IPS DF 4.7 (cell line): Measurements from ENCODE around the gene NIPSNAP3A.

Source experiments
- DNase-seq: peaks from one replicate; pipeline ENCODE4 v3.0.0-alpha.2; 2013; ENCODE audit warnings: low spot score; ENCODE audit errors: extremely low read depth

The NIPSNAP3A gene

DNA sequence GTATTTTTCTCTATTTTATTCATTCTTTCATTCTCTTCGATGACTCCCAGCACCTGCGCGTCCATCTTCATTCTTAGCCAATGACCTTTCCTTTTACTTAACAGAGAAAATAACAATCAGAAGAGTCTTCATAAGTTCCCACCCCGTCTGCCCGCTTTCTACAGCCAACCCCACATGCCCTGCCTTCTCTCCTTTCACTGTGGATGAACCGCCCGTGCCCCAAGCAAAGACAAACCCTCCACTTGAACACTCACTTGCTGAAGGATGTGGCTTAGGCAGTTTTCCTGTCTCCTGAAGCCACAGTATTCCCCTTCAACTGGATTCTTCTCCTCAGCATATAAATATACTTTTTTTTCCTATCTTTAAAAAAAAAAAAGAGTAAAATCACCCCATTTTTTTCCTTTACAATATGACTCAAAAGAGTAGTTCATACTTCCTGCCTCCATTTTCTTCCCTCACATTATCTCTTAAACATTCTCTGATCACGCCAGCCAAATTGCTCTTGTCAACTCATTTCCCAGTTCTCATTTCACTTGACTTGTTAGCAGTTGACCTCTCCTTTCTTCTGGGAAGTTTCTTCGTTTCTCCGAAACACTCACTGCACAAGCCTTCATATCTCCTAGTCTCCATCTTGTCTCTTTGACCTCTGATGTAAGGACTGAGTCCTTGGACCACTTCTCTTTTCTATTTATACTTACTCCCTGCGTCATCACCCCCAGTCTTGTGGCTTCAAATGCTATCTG is 27.5 kb downstream of the NIPSNAP3A start:
- no peak for DNase-seq

DNA sequence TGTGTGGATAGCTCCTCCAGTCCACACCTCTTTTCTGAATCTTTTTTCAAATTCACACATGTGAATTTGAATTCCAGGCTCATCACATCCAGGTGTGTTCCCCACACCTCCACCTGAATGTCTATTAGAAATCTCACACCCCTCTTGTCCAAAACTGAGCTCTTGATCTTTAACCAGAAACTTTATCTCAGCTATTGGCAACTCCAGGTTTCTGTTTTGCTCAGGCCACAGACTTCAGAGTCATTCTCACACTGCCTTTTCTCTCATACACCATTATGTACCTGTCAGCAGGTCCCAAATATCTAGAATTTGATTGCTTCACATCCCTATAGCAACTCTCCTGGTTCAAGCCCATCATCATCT is 28.1 kb downstream of the NIPSNAP3A start:
- no peak for DNase-seq

DNA sequence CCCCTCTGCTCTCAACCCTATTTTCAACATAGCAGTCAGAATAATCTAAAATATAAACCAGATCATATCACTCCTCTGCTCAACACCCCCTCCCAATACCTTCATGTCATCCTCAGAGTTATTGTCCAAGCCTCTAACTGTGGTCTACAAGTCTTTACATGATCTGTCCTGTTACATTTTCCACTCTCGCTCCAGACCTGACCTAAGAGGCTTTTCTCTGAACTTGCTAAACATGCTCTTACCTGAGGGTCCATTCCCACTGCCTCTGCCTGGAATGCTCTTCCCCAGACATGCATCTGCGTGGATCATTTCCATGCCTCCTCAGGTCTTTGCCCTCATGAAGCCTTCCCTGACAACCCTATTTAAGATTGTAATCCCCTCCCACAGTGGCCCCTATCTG is 28.5 kb downstream of the NIPSNAP3A start:
- DNase-seq = no peak

DNA sequence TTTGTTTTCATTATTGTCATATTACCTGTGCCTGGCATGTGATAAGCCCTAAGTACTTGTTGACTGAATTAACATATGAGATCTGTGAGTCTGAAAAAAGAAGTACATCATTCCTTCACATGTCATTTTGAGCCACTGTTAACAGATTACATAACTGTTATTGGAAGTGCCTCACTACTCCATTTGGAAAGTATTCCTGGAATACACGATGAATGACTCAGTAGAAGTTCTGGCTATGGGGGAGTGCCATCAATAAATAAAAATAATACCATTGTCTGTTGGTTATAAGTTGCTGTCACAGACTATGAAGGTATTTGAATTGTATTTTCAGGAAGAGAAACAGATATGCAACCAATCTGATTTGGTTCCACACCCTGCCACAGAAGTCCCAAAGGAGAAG is 29.3 kb downstream of the NIPSNAP3A start:
- no peak for DNase-seq

DNA sequence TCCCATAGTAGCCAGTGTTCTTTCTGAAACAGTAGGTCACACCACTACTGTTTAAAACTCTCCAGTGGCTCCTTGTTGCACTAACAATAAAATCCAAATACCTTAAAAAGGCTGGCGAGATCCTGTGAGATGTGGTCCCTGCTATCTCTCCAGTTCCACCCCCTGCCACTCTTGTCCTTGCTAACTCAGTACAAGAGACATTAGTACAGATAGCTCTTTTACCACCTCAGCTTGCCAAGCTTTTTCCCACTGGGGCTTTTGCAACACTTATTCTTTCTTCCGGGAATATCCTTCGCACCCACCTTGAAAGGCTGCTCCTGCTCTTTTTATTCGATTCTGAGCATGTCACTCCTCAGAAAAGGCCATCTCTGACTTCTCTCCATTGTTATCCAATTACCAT is 31.3 kb downstream of the NIPSNAP3A start:
- DNase-seq = no peak

DNA sequence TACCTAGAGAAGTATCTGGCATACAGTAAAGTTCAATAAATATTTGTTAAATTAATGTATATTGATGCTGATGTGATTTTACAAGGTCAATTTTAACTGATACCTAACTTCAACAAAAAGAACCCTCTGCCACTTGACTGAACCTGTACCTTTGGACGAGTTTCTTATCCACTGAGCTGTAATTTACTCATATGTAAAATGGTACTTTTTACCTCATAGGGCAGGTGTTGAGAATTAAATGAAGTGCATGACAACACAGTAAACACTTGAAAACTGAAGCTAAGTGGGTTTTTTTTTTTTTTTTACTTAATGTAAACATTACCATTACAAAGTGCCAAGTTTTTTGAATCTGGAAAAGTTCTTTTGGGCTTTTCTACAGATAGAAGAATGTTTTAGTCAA is 31.9 kb downstream of the NIPSNAP3A start:
- DNase-seq = no peak

DNA sequence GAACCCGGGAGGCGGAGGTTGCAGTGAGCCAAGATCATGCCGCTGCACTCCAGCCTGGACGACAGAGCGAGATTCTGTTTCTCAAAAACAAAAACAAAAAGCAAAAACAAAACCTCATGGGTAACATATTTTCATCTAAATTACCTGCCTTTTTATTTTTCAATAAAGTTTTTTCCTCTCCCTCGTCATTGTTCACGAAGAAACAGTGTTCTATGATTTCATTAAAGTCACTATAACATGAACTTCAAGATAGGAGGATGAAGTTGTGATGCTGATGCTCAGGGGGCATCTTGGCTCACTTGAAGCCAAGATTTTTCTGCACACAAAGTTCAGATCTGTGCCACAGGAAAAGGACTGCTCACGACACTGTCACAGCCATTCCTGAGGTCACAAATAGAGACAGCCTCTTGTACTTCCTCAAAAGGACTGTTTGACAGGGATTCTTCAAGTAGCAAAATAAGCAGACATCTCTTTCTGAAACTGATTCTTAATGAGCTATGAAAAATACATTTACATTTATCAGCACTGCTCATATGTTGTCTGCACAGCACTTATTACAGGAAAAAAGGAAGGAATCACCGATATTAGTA is 32.6 kb downstream of the NIPSNAP3A start:
- DNase-seq = no peak

DNA sequence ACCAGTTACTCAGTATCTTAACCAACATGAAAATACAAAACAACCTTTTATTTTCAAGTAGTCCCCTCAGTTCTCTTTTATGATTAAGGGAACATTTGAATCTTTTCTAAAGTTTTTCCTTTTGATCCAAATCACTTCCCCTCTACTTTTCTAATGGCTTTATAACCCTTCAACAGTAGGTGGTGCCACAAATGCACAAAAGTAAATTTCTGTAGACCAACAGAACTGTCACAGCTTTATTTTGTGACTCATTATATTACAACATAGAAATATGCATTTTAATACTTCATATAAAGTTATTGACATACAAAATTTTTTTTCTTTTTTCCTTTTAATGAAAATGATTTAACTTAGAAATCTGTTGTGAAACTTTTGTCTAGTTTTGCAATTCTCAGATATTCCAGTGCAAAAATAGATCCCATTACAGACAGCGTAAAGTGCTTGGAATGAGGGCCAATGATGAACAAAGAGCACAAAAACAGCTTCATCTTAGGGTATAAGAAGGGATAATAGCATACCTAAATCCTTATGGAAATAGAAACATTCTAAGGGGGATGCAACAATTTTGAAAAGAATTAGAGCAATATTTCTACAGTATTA is 33.4 kb downstream of the NIPSNAP3A start:
- no peak for DNase-seq

DNA sequence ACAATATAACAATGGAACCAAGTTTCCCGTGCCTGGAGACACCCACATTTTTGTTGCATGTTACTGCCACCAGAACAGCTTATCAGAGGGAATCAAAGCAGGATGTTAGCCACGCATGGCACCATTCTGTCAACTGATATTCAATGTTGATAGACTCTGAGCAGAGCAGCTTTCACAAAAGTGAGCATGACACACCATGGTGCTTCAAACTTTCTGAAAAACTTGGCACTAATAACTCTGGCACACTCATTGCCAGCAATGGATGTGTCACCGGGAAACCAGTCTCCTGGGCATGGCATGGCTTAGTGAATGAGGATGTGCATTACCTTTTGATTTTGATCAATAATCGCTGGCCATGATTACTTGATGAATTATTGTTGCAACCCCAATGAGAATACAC is 36.1 kb downstream of the NIPSNAP3A start:
- DNase-seq = no peak

DNA sequence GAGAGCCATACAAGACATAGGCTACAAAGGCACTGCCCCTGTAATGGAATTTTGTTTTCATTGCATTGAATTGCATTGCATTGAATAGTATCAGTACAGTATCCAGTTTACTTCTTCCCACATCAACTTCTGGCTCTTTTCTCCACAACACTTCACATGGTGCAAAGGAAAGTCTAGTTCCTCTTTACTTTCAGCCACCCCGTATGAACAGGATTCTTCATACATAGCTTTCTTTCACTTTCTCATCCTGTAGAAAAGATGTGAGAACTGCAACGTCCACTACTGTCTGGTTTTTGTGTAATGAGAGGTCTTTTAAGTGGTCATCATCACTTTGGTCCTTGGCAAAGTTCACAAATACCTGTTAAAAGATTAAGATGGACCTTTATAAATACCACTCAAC is 36.6 kb downstream of the NIPSNAP3A start:
- DNase-seq = no peak

DNA sequence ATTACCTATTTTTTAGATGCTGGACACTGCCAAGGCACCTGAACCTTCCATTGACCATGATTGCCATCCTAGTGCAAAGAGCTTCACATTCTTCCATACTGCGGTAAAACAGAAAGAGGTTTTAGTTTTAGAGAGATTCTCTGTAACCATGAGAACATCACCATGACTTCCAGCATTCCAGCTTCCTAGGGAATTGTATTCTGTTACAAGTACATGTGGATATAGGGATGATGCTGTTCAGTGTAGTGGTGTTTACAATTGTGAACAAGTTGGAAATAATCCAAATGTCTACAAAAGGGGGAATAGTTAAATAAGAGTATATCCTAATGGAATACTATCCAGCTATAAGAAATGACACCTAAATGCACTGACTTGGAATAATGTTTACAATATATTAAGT is 38.8 kb downstream of the NIPSNAP3A start:
- DNase-seq = no peak

DNA sequence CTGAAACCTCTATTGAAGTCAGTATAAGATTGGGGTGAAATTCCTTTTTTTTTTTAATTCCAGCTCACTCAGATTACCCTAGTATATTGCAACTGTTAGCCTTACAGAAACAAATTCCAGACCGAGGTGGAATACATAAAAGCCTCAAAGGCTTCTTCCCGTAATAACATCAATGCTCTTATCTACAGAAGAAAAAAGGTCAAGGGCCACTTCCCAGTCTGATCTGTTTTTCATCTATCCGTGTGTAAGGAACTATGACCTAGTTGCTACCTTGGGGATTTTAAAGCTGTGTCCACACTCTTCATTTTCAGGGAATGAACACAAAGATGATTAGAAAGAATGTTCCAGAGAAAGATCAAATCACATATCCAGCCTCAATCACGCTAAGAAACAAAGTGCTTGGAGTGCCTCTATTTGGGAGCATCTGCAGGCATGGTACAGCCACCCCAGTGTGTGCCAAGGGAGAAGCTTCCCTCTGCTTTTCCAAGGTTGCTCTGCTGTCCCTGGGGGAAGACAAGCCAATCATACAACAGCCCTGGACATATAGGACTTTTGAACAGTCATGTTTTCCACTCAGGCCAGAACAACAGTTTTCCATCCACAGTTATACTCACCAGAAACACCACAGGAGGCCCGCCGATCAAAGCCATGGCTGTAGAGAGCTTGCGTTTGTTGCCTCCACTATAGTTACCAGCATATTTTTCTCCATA is 40.0 kb downstream of the NIPSNAP3A start:
- no peak for DNase-seq

DNA sequence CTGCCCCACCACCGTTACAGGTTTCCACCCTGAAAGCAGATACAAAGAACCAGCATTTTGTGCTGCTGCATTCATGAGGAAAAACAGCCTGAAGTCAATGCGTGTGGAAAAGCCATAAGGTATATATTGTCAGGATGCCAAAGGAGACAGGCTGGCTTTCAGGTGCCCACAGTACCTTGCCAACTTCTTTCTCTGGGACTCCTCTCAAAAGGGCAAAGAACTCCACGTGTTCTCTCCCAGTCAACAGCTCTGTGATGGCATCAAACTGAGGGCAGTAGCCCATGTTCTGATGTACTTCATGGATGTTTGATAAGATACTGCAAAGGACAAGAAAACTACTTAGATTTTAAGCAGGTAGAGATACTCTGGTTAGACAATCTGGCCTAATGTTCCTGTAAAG is 40.8 kb downstream of the NIPSNAP3A start:
- no peak for DNase-seq

DNA sequence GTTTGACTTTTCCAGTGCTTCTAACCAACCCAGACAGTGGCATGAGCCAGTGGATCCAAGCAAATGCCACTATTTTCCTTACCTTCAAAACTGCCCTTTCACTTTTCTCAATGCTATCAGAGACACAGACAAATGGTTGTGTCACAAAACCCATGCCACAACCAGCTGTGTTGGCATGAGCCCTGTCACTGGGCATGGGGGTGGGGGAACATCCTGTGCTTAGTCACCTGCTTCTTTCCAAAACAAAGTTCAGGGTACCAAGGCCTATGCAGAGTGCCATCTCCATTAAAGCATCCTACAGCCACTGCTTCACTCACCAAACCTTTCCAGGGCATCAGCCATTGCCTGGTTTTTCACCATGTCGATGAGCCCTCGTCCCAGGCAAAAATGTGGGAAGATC is 46.6 kb downstream of the NIPSNAP3A start:
- DNase-seq = no peak

DNA sequence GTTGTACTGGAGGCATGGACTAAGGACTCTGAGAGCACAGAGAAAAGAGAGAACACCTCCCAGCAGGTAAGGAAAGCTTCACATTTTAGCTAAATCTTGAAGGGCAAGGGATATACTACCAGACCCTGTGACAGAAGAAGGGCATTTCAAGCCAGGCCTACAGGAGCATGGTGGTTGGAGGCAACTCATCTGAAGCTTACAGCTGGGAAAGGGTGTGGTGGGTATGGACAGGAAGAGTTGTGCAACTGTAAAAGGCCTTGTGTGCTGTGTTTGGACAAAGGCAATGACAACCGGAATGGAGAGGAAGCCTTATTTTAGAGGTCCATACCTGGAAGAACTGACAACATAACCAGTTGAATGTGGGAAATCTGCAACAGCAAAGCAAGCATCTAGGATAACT is 47.6 kb downstream of the NIPSNAP3A start:
- DNase-seq = no peak

DNA sequence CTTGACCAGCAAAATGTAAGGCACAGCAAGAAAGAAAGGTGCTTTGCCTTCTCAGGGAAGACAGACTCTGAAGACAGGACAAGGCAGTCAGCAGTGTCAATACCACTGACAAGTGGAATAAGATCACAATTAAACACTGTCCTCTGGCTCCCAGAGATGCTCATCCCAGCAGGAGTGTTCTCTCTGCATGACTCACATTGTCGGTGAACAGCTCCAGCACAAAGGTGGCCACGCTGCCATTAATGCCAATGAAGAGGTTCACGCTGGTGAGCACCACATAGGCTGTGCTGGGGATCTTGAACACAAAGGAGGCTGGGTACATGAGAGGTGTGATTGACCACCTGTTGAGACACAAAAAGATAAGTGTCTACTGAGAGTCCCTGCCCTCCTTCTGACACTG is 48.4 kb downstream of the NIPSNAP3A start:
- DNase-seq = no peak

DNA sequence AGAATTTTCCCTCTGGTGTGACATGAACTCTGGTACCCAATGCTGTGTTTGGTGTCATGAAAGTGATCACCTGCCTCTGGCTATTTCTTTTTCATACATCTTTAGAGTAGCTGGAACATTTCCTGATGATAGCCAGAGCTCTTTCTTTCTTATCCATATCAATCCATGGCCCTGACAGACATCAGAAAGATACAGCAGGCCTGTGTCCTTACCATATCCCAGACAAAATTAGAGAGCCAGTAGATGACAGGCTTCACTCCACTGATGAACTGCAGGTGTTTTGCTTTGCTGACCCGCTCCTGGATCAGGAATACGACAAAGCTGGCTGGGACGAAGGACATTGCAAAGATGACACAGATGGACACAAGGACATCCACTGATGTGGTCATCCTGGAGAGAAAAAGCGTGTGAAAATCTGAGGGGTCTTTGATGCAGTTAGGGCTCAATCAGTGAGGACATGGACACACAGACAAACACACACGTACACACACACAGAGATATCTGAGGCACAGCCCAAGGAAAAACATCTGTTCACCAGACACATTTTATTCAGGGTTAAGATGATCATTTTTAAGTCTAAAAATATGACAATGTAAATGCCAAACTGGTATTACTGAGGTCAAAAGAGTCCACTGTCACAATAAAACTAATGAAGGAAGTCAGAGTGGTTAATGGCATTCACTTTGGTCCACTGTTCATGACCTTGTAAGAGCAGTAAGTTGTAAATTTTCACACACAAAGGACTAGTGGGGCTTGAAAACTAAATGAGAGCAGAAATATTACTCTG is 50.9 kb downstream of the NIPSNAP3A start:
- DNase-seq = no peak

DNA sequence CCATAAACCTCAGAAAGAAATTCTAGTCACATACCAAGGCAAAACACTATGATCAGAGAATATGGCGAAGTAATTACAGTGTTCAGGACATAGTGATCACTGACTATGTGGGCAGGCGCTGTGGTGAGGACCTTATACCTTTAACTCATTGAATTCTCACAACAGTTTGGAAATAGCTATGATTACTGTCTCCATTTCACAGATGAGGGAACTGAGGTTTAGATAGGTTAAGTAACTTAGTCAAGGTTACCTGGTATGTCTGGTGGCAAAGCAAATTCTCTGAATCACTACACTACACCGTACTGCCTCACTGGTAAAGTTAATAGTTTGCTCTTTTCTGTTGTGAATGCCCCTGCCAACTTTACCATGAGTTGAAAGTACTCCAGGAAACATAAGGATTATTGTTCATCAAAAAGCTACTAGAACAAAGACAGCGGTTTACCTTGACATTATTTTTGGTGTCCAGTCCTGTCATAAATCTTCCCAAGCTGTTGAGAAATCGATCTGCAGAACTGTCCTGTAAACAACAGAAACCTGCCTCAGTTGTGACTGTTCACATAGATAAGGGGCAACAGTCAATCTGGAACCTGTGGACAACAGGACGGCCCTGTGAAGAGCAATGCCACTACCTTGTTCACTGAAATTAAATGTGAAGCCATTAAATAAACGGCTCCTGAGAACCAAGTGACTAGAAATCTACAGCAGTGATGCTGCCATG is 52.7 kb downstream of the NIPSNAP3A start:
- DNase-seq = no peak

DNA sequence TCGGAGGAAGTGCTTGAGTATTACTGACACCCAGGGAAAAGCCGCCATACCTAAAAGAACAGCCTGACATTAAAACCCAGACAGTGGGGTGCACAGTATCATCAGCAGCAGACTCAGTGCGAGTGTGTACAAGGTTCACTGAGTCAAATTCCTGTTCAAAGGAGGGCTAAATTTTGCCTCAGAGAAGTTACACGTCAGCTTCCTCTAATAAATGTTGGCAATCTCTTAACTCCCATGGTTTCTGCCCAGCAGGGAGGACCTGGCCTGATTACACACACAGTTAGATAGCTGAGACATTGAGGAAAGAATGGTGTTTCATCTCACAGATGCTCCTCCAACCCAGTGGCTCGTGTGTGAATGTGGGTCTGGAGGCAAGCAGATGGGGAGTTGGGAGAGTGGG is 54.6 kb downstream of the NIPSNAP3A start:
- DNase-seq = no peak

DNA sequence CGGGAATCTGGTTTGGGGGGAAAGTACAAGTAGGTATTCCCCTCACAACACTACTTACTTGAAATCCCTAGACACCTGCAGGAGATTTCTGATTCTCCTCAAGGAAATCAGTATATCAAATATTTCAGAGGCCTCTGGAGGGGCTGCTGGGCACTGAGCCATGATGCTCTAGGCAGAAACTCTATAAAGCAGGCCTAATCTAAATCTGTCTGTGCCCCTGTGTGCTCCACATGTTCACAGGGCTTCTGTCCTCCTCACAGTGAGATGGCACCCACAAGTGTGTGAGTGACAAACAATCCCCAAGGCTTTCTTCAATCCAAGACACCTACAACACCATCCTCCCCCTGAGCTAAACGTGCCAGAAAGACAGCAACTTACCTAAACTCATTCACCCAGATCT is 55.4 kb downstream of the NIPSNAP3A start:
- DNase-seq = no peak

DNA sequence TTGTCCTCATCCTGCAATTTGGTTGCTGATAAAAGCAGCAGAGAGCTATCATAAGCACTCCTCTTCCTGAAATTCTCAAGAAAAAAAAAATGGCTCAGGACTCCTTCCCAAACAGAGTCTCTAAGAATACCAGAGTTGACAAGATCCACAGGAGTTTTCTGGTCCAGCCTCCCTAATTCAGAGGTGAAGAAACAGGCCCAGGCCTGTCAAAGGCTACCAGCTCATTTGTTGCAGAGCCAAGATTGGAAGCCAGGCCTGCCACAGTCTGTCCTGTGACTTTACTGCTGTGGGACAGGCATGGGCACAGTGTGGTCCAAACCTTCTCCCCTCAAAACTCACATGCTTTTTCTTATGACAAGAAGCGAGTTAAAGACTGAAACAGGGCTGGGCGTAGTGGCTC is 58.0 kb downstream of the NIPSNAP3A start:
- no peak for DNase-seq
